Measurements from ENCODE around the gene VGF.
"Not testable (repeated sequence)": the region's sequence is repeated elsewhere in the genome, so short reads cannot be mapped to it uniquely, and the experiment has no call there.

VGF gene

DNA sequence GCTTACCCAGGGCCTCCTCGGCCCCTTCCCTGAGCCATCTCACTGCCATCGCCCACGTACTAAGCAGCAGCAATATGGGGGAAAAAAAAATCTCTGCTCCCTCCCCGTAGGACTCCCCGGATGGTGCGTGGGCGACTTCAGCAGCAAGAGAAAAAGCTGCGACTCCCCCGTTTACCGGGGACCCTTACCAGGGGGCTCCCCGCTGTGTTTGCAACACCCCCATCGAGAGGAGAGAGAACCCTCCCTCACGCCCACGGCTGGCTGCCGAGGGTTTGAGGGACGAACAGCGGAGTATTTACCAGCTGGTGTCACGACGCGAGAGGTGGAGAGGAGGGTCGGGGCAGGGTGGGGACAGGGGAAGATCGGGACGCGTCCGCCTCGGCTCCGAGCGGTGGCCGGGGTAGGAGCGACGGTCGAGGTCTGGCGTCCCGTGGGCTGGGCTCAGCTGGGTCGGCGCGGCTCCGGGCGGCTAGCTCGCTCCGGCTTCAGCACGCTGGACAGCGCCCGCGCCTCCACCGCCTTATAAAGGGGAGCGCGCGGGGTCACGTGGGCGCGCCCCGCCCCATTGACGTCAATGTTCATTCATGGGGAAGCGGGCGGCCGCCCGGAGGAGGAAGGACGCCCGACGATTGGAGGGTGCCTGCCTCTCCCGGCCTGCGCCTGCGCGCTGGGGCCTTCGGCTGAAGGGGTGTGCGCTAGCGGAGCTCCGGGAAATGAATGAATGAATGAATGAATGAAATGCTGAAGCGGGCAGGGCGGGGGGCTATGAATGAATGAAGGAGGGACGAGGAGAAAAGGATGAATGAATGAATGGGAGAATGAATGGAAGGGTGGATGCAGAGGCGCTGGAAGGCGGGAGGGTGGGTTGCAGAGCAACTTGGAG, at the start of gene VGF:
VGF (minus strand) TSS at position 495 of the 883 bp plus-strand sequence. CDS start 726 bp downstream, outside the sequence.
- no peak within 1 kb of the TSS; the same call in 1 of the 2 replicates for H3K4me3 ChIP-seq (ENCODE audit: low read length)
- no peak for TF ChIP-seq ZNF274 (IDR thresholded peaks at IDR 0.05; ENCODE audit: low read depth, low read length)

DNA sequence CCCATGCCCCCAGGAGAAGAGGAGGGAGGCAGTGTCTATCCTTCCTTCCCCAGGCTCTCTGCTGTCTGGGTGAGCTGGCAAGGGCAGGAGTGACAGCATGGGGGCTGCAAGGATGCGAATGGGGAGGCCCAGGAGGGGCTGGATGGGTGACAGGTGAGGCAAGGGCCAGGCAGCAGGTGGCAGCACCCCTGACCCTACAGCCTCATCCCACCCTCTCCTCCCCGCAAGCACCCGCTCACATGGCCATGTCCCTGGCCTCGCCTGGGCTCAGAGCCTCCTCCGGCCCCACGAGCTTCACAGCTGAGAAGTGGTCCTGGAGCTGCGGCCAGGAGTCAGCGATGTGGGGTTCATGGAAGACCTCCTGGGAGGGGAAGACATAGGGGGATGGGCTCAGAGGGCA, 46.6 kb upstream of the VGF start:
- no peak overlapping the region for H3K4me3 ChIP-seq (ENCODE audit: low read length)
- no peak for TF ChIP-seq ZNF274 (IDR thresholded peaks at IDR 0.05; ENCODE audit: low read depth, low read length)

GRCh38 chr7:101211501-101211900, 46.1 kb upstream of the VGF start:
- H3K4me3 ChIP-seq (ENCODE audit: low read length) = no peak overlapping the region
- TF ChIP-seq ZNF274 (IDR thresholded peaks at IDR 0.05; ENCODE audit: low read depth, low read length) = no peak

DNA sequence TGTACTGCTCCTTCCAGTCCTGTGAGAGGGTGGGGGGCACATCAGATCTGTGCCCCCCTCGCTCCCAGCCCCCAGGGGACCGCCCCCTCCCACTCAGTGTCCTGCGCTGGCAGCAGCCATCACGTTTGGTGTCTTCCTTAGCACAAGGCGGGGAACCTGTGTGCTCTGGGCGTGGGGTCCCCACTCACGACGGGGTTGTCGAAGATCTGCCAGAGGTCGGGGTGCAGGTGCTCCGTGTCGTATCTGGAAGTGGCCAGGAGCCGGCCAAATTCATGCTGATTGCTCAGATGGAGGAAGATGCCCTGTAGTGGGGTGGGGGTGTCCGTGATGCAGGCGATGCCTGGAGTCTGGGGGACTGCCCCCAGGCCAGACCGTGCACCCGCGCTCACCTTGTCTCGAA, 44.8 kb upstream of the VGF start:
- TF ChIP-seq ZNF274 (IDR thresholded peaks at IDR 0.05; ENCODE audit: low read depth, low read length) = no peak
- H3K4me3 ChIP-seq (ENCODE audit: low read length) = no peak overlapping the region

DNA sequence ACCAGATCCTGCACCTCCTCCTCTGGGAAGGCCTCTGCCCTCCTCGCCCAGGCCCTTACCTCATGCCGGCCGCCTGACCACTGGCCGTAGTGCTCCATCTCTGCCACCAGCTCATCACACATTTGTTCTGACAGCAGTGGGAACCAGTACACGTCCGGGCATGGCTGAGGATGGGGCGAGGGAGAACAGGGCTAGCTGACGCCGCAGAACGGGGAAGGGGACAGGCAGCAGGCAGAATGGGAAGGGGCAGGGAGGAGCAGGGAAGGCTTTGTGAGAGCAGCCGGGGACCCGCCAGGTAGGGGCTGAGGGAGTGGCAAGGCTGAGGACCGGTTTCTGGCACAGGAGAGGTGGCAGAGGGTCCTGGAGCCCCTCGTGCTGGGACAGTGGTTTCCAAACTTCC, 43.4 kb upstream of the VGF start:
- TF ChIP-seq ZNF274 (IDR thresholded peaks at IDR 0.05; ENCODE audit: low read depth, low read length) = no peak
- H3K4me3 ChIP-seq (ENCODE audit: low read length) = no peak overlapping the region

DNA sequence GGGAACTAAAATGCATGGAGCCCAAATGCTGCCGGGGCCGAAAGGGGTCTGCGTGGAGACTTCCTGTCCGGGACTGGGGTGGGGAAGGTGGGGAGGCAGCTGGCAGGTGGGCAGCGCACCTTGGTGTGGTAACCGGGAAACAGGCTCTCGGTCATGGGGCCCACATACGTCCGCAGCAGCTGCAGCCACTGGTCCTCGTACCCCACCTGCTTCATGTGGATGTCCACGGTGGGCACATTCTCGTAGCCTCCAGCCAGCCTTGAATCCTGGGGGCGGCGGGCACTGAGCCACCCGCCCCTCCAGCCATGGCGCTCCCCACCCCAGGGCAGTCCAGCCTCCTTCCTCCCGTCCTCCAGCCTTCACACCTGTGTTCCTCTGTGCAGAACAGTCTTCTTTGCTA, 42.1 kb upstream of the VGF start:
- no peak overlapping the region for H3K4me3 ChIP-seq (ENCODE audit: low read length)
- no peak for TF ChIP-seq ZNF274 (IDR thresholded peaks at IDR 0.05; ENCODE audit: low read depth, low read length)

DNA sequence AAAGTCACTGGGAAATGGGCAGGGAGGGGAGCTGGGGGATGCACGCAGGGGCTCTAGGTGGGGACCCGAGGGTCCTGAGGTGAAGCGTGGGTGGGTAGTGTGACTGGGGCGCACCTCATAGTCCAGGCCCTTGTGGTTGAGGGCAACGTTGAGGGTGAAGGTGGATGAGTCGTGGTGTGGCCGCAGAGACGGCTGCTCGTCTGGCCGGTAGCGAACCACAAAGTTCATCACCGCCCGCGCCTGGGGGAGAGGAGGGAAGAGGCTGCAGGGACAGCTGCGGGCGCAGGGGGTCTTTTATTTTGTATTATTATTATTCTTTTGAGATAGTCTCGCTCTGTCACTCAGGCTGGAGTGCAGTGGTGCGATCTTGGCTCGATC, 41.3 kb upstream of the VGF start:
- TF ChIP-seq ZNF274 (IDR thresholded peaks at IDR 0.05; ENCODE audit: low read depth, low read length) = no peak
- no peak overlapping the region for H3K4me3 ChIP-seq (ENCODE audit: low read length)

DNA sequence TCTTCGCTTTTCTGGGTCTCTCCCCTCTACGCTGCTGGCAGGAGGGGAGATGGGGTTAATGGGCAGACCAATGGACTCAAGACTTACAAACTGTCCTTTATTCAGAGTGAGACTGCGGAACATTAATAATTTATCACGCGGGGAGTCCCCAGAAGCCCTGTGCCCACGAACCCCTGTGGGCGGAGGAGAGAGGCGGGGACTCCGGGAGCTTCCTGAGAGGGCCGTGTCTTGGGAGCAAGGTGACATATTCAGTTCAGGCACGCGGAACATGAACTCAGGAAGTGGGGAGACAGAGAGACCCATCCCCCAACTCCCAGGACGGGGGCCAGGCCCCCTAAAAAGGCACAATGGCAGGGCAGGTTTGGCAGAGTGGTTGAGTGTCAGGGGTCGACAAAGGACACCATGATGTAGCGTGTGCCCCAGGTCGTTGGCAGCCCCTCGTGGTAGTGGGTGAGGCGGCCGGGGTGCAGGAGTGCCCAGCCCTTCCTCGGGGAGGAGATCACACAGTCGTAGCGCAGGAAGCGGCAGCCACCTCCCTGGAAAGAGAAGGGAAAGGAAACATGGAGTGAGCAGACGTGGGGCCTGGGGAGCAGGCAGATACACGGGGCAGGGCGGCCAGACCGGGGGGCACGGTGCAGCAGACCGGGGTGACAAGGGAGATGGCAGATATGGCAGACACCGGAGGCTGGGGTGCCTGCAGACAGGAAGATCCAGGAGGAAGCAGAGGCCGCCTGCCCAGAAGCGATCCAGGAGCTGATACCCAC, 40.7 kb upstream of the VGF start:
- TF ChIP-seq ZNF274 (IDR thresholded peaks at IDR 0.05; ENCODE audit: low read depth, low read length) = no peak
- H3K4me3 ChIP-seq (ENCODE audit: low read length) = no peak overlapping the region

DNA sequence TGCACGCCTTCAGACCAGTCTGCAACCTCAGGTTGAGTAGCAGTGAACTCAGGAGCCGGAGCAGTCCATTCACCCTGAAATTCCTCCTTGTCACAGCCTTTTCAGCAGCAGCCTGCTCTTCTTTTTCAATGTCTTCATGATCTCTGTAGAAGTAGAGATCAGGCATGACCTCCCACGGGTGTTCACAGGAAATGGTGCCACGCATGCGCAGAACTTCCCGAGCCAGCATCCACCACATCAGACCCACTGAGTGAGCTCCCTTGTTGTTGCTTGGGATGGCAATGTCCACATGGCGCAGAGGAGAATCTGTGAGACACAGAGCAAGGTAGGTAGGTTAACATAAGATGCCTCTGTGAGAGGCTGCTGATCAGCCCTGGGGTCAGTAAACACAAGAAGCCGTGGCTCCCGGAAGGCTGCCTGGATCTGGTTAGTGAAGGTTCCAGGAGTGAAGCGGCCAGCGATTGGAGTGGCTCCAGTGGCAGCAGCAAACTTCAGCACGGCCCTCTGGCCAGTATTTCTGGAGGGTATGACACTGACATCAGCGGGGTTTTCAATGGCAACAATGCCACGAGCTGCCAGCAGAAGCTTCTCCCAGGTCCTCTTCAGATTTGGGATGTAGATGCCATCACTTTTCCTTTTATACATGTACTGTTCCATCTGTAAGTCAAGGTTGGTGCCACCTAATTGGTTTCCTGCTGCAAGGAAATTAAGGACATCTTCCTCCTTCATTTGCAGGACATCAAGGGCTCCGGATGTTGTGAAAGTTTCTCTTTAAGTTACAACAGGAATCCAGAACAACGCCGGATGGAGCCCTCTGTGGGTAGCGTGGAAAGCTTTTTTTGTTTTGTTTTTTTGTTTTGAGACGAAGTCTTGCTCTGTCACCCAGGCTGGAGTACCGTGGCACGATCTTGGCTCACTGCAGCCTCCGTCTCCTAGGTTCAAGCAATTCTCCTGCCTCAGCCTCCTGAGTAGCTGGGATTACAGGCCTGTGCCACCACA, 38.7 kb upstream of the VGF start:
- H3K4me3 ChIP-seq (ENCODE audit: low read length) = not testable (repeated sequence)

GRCh38 chr7:101202603-101202918, 37.2 kb upstream of the VGF start:
- no peak overlapping the region for H3K4me3 ChIP-seq (ENCODE audit: low read length)
- no peak for TF ChIP-seq ZNF274 (IDR thresholded peaks at IDR 0.05; ENCODE audit: low read depth, low read length)

GRCh38 chr7:101201695-101202602, 36.6 kb upstream of the VGF start:
- no peak for TF ChIP-seq ZNF274 (IDR thresholded peaks at IDR 0.05; ENCODE audit: low read depth, low read length)
- no peak overlapping the region for H3K4me3 ChIP-seq (ENCODE audit: low read length)

DNA sequence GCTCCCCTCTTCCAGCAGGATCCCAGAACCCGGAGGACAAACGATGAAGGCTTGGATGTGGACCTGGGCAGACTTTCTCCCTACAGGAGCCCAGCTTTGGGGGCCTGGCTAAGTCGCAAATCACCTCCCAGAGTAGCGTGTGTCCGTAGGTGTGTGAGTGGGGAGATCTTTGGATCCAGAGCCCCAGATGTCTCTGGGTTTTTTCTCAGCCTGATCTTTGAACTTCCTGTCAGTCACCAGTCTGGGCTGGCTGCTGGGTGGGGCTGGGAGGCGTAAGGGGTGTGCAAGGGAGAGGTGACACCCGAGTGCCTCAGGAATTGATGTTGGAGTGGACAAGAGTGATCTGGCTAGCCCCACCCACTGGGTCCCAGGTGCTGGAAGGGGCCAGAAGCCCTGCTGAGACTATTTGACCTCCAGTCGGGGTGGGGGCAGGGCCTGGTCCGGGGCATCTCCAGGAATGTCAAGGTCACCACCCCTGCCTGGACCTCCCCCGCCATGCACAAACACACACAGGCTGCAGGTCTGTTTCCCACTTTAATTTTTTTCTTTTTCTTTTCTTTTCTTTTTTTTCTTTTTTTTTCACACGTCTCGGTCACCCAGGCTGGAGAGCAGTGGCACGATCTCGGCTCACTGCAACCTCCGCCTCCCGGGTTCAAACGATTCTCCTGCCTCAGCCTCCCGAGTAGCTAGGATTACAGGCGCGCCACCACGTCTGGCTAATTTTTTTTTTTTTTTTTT, 35.7 kb upstream of the VGF start, which contains the start of gene MOGAT3:
MOGAT3 (minus strand) TSS at position 175 of the 738 bp plus-strand sequence. CDS start 182 bp downstream, outside the sequence.
- no peak for TF ChIP-seq ZNF274 (IDR thresholded peaks at IDR 0.05; ENCODE audit: low read depth, low read length)
- no peak within 1 kb of the TSS for H3K4me3 ChIP-seq (ENCODE audit: low read length)
